Kidney (tissue), 14 donors: ENCODE results near the gene GRID1. TPM values are rescaled to one million over a fixed set of nuclear protein-coding genes. Genes with fewer than 3 reads are reported as not detected.

Source experiments
- DNase-seq, 5 donors: peaks; one replicate each; pipeline ENCODE4 v3.0.0-alpha.2; 2013 to 2020
- FAIRE-seq: peaks from 2 replicates; lab custom pipeline; 2012; peaks lifted over from hg19 to GRCh38; lab: Jason Lieb, UNC
- H3K27ac ChIP-seq, 2 donors: one replicate each; pipeline ENCODE4 v1.7.0; 2013; ENCODE audit warnings: low read depth in 2 of 2, low read length in 2 of 2, inconsistent platforms in 1 of 2
- H3K27me3 ChIP-seq: one replicate; pipeline ENCODE4 v1.7.1; 2013; ENCODE audit warnings: low read length, inconsistent platforms; ENCODE audit not compliant: control insufficient read depth, insufficient read depth
- H3K36me3 ChIP-seq, 3 donors: one replicate each; pipeline versions ENCODE4 v1.7.0 to v1.7.1; 2013; ENCODE audit warnings: low read length in 3 of 3, control low read depth in 1 of 3, inconsistent platforms in 1 of 3; ENCODE audit not compliant: insufficient read depth in 3 of 3, control insufficient read depth in 2 of 3
- H3K4me1 ChIP-seq, 3 donors: one replicate each; pipeline versions ENCODE4 v1.7.0 to v1.7.1; 2013; ENCODE audit warnings: low read length in 3 of 3, inconsistent platforms in 1 of 3, low read depth in 1 of 3; ENCODE audit not compliant: control insufficient read depth in 2 of 3, insufficient read depth in 2 of 3
- H3K4me3 ChIP-seq, 3 donors: one replicate each; pipeline versions ENCODE4 v1.7.0 to v1.8.1; 2013; ENCODE audit warnings: low read length in 3 of 3, control low read depth in 1 of 3, inconsistent platforms in 1 of 3
- H3K9ac ChIP-seq, 3 donors: one replicate each; pipeline versions ENCODE4 v1.7.0 to v1.7.1; 2013; ENCODE audit warnings: low read length in 3 of 3, control low read depth in 1 of 3, inconsistent platforms in 1 of 3
- H3K9me3 ChIP-seq, 3 donors: one replicate each; pipeline versions ENCODE4 v1.7.0 to v1.7.1; 2013; ENCODE audit warnings: low read length in 3 of 3, control low read depth in 1 of 3, inconsistent platforms in 1 of 3; ENCODE audit not compliant: control insufficient read depth in 2 of 3, insufficient read depth in 1 of 3
- CTCF ChIP-seq: IDR thresholded peaks from 3 replicates; pipeline ENCODE4 v1.5.1; 2012; ENCODE audit warnings: mild to moderate bottlenecking, moderate library complexity, borderline replicate concordance; ENCODE audit not compliant: insufficient read depth; ENCODE audit errors: extremely low read depth
- intact Hi-C: fragments of 100-400 bp; cut with DNase I; formaldehyde crosslinking; loops from one replicate; pipeline ENCODE4 v1.11.1; 2022
- polyA plus RNA-seq: library from polyadenylated mRNA; stranded (reverse); fragments of 350-450 nt; fragmentation: Illumina TruSeq; extraction: RNeasy Lipid Tissue Mini Kit (QIAGEN cat#74804); gene quantifications from one replicate; pipeline ENCODE4 v1.2.3, GENCODE V29; 2014; ENCODE audit warnings: low read depth, low replicate concordance; ENCODE audit not compliant: insufficient read depth
- total RNA-seq: library from RNA; stranded (reverse); fragmentation: NEBNext Ultra II Directional; extraction: Animal tissue kit (Norgen Biotek cat#: 25700); gene quantifications from one replicate; pipeline ENCODE4 v1.2.1, GENCODE V29; 2021
- donor health status: control.
- donor health status: control.
- donor health status: control.
- donor health status: control.
- donor health status: control.
- donor health status: DM: yes; HTN: yes; CAD: no.
- donor health status: Normal renal cell carcinoma (clear cell type).

GRID1 gene
- total and polyA plus RNA-seq, 2 donors from 2014 or later = 0.37 to 1.4 TPM

DNA sequence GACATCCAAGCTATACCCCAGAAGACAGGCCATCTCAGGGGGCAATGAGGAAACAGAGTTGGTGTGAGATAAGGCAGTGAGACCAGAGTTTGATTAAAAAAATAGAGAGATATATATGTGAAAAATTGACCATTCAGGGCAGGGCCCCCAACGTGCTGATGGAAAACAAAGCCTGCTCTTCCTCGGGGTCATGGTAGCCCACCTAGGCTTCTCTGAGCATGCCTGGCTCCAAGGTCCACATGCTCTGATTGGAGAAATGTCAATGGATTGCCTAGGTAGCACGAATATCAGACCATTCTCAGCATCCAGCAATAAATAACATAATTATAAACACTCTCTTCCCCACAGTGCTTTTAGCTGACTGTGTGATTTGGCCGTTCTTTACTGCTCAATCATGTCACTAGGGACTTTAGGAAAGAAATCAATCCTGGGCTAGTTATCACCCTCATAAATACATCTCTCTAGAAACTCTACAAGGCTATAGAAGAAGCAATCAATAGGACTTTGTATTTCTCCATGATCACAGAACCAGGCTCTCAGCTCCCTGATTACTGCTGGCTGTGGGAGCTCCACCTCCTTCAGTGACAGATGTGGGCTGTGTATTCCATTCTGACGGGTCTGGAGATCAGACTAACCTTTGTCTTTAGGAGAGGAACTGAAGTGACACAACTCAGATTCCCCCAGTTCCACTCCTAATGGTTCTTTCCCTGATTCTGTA is 766.4 kb downstream of the GRID1 start:
- H3K36me3 ChIP-seq = no peaks in the 10 kb centered on the region
- intact Hi-C loops = no loop called here
- no peak for TF ChIP-seq CTCF
- no peaks in the 10 kb centered on the region for H3K4me1 ChIP-seq
- H3K27me3 ChIP-seq = no peaks in the 10 kb centered on the region
- H3K9me3 ChIP-seq = no peaks in the 10 kb centered on the region
- H3K4me3 ChIP-seq = no peak overlapping the region
- H3K9ac ChIP-seq = no peak overlapping the region
- DNase-seq = no peak
- no peak for FAIRE-seq
- no peak overlapping the region for H3K27ac ChIP-seq

DNA sequence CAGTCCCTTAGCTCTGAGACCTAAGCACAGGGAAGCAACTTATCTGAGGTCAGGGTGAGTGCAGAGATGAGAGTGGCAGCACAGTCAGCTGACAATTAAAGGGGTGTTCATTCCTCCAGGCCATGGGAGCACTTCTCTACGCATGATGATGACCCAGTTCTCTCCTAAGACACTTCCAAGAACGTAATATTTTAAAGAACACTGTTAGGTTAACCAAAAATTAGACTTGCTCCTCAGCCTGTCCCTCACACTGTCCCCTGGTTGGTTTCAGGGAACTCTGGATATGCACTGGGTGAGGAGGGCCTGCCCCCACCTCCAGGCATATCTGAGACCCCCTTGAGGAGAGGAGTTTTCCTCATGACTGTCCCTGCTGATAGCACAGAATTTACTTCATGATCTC is 767.5 kb downstream of the GRID1 start:
- no peak overlapping the region for H3K27ac ChIP-seq
- H3K27me3 ChIP-seq = no peaks in the 10 kb centered on the region
- DNase-seq (no peak), FAIRE-seq (no peak)
- intact Hi-C loops = no loop called here
- H3K9ac ChIP-seq = no peak overlapping the region
- H3K4me3 ChIP-seq = no peak overlapping the region
- H3K4me1 ChIP-seq = no peaks in the 10 kb centered on the region
- H3K9me3 ChIP-seq = no peaks in the 10 kb centered on the region
- H3K36me3 ChIP-seq = no peaks in the 10 kb centered on the region
- TF ChIP-seq CTCF = no peak

- FAIRE-seq (no peak), DNase-seq (no peak)
- Histone ChIP-seq H3K36me3 (no peaks in the 10 kb centered on the region), H3K27ac (no peak overlapping the region), H3K9ac (no peak overlapping the region), H3K4me1 (no peaks in the 10 kb centered on the region), H3K27me3 (no peaks in the 10 kb centered on the region), H3K4me3 (no peak overlapping the region), H3K9me3 (no peaks in the 10 kb centered on the region)
- no peak for TF ChIP-seq CTCF
- intact Hi-C loops = no loop called here
Observed at GRCh38 chr10:85598646-85599045, 767.9 kb downstream of the GRID1 start.

DNA sequence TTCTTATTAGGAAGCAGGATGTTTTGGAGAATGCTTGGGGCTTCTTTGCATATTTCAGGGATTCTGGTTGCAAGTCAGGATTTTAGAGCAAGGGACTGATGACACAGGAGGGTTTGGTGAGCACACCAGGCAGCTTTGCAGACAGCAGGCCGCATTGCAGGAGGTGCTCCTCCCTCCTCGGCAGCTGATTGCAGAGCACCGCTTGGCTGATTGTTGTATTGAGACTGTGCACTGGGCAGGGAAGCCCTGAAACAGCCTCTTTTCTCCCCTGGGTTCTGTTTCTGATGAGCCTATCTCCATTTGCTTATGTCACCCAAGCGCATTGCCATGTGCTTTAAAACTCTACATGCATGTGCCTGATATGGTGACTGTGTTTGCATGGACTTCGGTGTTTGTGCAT is 769.6 kb downstream of the GRID1 start:
- intact Hi-C loops = no loop called here
- FAIRE-seq = no peak
- no peak for DNase-seq
- TF ChIP-seq CTCF = no peak
- H3K27ac ChIP-seq = no peak overlapping the region
- H3K9me3 ChIP-seq = no peaks in the 10 kb centered on the region
- H3K4me1 ChIP-seq = no peaks in the 10 kb centered on the region
- no peak overlapping the region for H3K4me3 ChIP-seq
- no peak overlapping the region for H3K9ac ChIP-seq
- H3K27me3 ChIP-seq = no peaks in the 10 kb centered on the region
- no peaks in the 10 kb centered on the region for H3K36me3 ChIP-seq
